ENCODE data around the gene SVEP1.

- no peak for TF ChIP-seq POLR2AphosphoS5 (IDR thresholded peaks at IDR 0.05)
- no peak for TF ChIP-seq POLR2A (IDR thresholded peaks at IDR 0.05)
Measured at GRCh38 chr9:110517483-110517882, 62.1 kb downstream of the SVEP1 start.
